A549 (cell line): ENCODE results near the gene LRRC57.

Experiments
- CHD2 ChIP-seq: fragments of 150-350 bp; IDR thresholded peaks from 2 replicates; pipeline ENCODE4 v1.6.1; 2014; ENCODE audit warnings: low read length; ENCODE audit not compliant: partially characterized antibody
- CTCF ChIP-seq: fragments of >200 bp; sonication (Bioruptor Twin); formaldehyde crosslinking; IDR thresholded peaks from 3 replicates; pipeline ENCODE4 v1.5.1; 2016
- EHMT2 ChIP-seq: fragments of 200-600 bp; sonication (generic); IDR thresholded peaks from 2 replicates; pipeline ENCODE4 v1.6.1; 2016; ENCODE audit warnings: antibody characterized with exemption, low read depth, mild to moderate bottlenecking, moderate library complexity
- EP300 ChIP-seq, 2 experiments: fragments of >200 bp; sonication (Bioruptor Twin); formaldehyde crosslinking; IDR thresholded peaks; 2 replicates in 1 of 2; 3 replicates in 1 of 2; pipeline ENCODE4 v1.6.1; 2016 to 2017
- ESRRA ChIP-seq: fragments of 150-350 bp; IDR thresholded peaks from 2 replicates; pipeline ENCODE4 v1.6.1; 2014; ENCODE audit warnings: mild to moderate bottlenecking, low read length, borderline replicate concordance
- JUN ChIP-seq, 2 experiments: fragments of >200 bp; sonication (Bioruptor Twin); formaldehyde crosslinking; IDR thresholded peaks; 2 replicates in 1 of 2; 3 replicates in 1 of 2; pipeline ENCODE4 v1.6.1; 2016 to 2017
- MAFK ChIP-seq: fragments of 450-650 bp; IDR thresholded peaks from 2 replicates; pipeline ENCODE4 v1.6.1; 2014; ENCODE audit not compliant: partially characterized antibody
- MAX ChIP-seq: IDR thresholded peaks from 2 replicates; pipeline ENCODE4 v1.6.1; 2012
- PBX3 ChIP-seq: IDR thresholded peaks from 2 replicates; pipeline ENCODE4 v1.6.1; 2012
- PHF8 ChIP-seq: fragments of 200-600 bp; sonication (generic); IDR thresholded peaks from 2 replicates; pipeline ENCODE4 v1.6.1; 2016; ENCODE audit warnings: low read depth, mild to moderate bottlenecking, antibody characterized with exemption, moderate library complexity, borderline replicate concordance
- USF2 ChIP-seq: fragments of 450-650 bp; IDR thresholded peaks from 2 replicates; pipeline ENCODE4 v1.6.1; 2014; ENCODE audit warnings: antibody characterized with exemption
- ZC3H11A ChIP-seq: fragments of 450-650 bp; IDR thresholded peaks from 2 replicates; pipeline ENCODE4 v1.6.1; 2014; ENCODE audit warnings: antibody characterized with exemption, mild to moderate bottlenecking

DNA sequence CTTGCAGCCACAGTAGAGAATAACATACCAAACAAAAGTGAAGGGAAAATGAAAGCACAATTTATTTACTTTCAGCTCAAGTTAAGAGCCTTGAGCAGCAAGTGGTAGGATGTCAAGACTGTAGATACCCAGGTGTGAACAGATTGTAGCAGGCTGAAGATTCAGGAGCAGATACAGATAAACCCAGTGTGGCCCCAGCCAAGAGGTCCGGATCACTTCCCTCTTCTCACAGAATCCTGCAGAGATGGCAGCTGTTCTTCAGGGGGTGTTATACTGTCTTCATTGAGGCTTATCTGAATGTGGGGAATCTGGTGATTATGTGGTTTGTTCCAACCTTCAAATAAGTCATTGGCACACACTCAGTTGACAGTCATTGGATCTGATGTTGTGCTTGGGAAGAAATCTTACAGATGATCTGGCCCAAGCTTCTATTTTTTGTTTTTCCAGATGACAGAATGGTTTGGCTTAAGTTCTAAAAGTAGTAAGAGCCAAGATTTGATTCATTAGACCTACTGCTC is 29.0 kb upstream of the LRRC57 start:
- TF ChIP-seq CTCF, result no peak
- TF ChIP-seq EP300 (IDR thresholded peaks at IDR 0.05), result no peak
- no peak for TF ChIP-seq JUN (IDR thresholded peaks at IDR 0.05)
- TF ChIP-seq USF2, result no peak
- no peak for TF ChIP-seq EHMT2
- no peak for TF ChIP-seq PBX3
- no peak for TF ChIP-seq MAFK
- no peak for TF ChIP-seq ESRRA
- no peak for TF ChIP-seq PHF8
- no peak for TF ChIP-seq CHD2
- no peak for TF ChIP-seq ZC3H11A
- TF ChIP-seq MAX, result no peak
